Kidney epithelial cell (primary cell): ENCODE measurements around the gene CNTNAP2. TPM values are rescaled to one million over a fixed set of nuclear protein-coding genes. Genes with fewer than 3 reads are reported as not detected.

Experiments used
- DNase-seq: peaks from one replicate; pipeline ENCODE4 v3.0.0-alpha.2; 2010; ENCODE audit warnings: low read depth
- H3K27me3 ChIP-seq: 2 replicates; pipeline ENCODE4 v1.6.0; 2011; ENCODE audit warnings: low read length; ENCODE audit not compliant: control insufficient read depth, insufficient read depth
- H3K36me3 ChIP-seq: 2 replicates; pipeline ENCODE4 v1.5.1; 2011; ENCODE audit warnings: low read length; ENCODE audit not compliant: control insufficient read depth, insufficient read depth
- H3K4me3 ChIP-seq: 2 replicates; pipeline ENCODE4 v1.5.1; 2011; ENCODE audit warnings: low read depth, mild to moderate bottlenecking, control low read depth, low read length
- total RNA-seq: library from RNA; depleted of rRNA; stranded (reverse); fragments of >200 nt; gene quantifications from 2 replicates; pipeline ENCODE4 v1.2.3, GENCODE V29; 2015
- TF ChIP-seq, protein P1 (sequence below): IDR thresholded peaks from 2 replicates; pipeline ENCODE4 v1.5.1; 2011; ENCODE audit warnings: mild to moderate bottlenecking, moderate library complexity, low read length, control low read depth, inconsistent platforms; ENCODE audit not compliant: insufficient read depth, poor library complexity, severe bottlenecking

The CNTNAP2 gene
- total RNA-seq, 1 donor from 2014 or later = 14.0 TPM

DNA sequence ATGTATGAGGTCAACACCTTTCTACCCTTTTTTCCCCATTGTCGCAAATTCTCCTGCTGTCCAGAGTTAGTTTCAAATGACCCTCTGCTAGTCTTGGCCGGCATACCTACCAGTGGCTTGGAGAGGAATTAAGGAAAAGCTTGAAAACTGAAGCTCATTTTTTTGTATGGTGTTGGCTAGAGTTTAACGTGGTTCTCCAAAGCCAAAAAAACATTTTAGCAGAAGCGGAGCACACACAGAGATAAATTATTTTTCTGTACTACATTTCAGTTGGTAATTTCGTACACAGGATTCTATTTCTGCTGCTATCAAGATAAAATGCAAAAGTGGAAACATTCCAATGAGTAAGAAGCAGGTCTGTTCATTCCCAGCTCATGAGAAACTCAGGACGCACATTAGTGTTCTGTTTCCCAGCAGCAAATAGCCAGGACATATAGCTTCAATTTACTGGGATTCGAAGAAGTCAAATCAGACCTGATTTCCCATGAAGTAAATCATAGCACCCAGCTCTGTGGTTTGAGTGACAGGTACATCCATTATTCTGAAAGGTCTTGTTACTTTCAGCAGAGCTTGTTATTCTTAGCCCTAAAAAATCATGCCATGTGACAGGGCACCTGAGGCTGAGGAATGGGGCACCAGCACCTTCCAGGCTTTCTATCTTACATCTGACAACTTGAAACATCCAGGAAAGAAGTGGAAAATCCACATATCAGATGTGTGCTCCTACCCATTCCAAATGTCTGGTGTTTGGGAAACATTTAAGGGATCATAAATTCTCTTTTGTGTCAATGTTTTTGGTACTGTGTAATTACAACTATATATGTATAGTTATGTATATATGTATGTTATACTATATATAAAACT is 2258.0 kb downstream of the CNTNAP2 start:
- TF ChIP-seq, protein P1, sequence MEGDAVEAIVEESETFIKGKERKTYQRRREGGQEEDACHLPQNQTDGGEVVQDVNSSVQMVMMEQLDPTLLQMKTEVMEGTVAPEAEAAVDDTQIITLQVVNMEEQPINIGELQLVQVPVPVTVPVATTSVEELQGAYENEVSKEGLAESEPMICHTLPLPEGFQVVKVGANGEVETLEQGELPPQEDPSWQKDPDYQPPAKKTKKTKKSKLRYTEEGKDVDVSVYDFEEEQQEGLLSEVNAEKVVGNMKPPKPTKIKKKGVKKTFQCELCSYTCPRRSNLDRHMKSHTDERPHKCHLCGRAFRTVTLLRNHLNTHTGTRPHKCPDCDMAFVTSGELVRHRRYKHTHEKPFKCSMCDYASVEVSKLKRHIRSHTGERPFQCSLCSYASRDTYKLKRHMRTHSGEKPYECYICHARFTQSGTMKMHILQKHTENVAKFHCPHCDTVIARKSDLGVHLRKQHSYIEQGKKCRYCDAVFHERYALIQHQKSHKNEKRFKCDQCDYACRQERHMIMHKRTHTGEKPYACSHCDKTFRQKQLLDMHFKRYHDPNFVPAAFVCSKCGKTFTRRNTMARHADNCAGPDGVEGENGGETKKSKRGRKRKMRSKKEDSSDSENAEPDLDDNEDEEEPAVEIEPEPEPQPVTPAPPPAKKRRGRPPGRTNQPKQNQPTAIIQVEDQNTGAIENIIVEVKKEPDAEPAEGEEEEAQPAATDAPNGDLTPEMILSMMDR = no peak
- no peaks in the 10 kb centered on the region for H3K27me3 ChIP-seq
- no peak for DNase-seq
- no peak overlapping the region for H3K4me3 ChIP-seq
- no peaks in the 10 kb centered on the region for H3K36me3 ChIP-seq

DNA sequence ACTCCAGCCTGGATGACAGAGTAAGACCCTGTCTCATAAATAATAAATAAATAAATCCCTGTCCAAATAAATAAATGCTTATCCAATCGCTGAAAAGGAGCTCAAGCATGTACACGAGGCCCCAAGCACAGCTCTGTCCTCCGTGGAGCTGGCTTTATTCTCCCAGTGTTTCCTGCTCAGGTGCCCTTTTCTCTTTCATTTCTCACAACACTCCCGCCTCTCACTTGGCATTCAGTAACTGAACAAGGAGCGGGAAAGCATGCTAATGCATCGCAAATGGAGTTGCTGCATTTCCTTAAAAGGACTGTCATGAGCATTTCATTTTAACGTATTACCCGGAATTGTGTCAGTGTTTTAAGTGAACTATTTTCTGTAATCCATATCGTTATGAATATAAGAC is 2263.1 kb downstream of the CNTNAP2 start:
- TF ChIP-seq, protein P1 = no peak
- Histone ChIP-seq H3K27me3 (no peaks in the 10 kb centered on the region), H3K36me3 (no peaks in the 10 kb centered on the region), H3K4me3 (no peak overlapping the region)
- no peak for DNase-seq

DNA sequence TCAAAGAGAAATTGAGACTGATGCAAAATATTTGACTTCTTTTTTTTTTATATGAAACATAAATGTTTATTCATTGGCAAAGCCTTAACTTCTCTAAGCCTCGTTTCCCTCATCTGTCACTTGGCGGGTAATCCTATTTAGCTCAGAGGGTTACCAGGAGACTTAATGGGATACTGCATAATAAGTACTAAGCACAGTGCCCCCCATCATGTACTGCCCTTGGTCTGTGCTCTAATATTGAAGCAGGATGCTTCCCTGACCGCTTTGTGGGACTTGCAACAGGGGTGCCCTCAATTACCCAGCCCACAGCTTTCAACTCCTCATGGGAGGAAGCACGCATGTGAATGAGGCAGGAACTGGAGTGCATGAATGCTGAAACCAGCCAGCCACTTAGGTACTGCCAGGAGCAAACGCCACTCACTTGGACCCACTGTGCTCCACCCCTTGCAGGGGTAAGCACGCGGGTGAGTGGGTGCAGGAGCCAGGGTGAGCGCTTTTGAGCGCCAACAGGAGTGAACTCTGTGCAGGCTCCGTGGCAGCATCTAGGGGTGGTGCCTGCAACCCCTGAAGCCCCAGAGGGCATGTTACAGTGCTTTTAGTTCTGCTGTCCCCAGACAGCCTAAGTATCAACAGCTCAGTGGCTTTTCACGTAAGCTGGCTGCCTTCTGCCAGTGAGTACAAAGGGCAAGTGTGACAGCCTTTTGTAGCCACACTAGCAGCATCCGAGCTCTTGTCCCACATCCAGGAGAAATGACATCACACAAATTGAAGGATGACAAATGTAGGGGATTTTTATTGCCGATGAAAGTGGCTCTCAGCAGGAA is 2264.2 kb downstream of the CNTNAP2 start:
- H3K27me3 ChIP-seq = no peaks in the 10 kb centered on the region
- TF ChIP-seq, protein P1 = no peak
- DNase-seq = no peak

DNA sequence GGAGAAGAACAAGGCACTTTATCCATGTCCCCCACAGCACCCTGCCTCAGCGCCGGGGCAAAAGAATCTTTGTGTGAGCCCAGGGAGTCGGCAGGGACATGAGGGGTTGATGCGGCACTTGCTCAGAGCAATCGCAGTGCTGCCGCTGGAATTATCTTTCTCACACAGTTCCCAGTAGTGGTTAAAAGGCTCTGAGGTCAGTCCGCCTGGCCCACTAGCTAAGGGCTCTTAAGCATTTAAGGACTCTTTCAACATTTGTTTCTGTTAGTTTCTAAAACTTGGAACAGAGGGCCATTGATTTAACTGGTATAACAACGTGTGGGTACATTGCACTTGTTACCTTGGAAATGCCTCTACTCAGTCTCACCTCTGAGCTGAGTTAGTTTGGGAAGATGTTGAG is 2266.0 kb downstream of the CNTNAP2 start:
- H3K27me3 ChIP-seq = no peaks in the 10 kb centered on the region
- no peak for DNase-seq
- no peak overlapping the region for H3K4me3 ChIP-seq
- TF ChIP-seq, protein P1 = no peak
- no peaks in the 10 kb centered on the region for H3K36me3 ChIP-seq

More for the DNA sequence above, 2264.2 kb downstream of the CNTNAP2 start:
- Histone ChIP-seq H3K4me3 (no peak overlapping the region), H3K36me3 (no peaks in the 10 kb centered on the region)

DNA sequence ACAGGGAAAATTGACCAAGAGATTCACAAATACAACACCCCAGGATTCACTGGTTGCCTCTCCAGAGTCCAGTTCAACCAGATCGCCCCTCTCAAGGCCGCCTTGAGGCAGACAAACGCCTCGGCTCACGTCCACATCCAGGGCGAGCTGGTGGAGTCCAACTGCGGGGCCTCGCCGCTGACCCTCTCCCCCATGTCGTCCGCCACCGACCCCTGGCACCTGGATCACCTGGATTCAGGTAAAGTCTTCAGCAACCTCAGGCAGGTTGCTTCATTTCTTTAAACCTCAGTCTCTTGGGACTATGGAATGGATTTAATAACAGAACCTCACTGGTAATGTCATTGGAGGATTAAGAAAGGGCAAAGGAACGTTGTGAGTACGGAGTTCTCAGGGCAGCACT is 2267.1 kb downstream of the CNTNAP2 start:
- Histone ChIP-seq H3K36me3 (no peaks in the 10 kb centered on the region), H3K27me3 (no peaks in the 10 kb centered on the region), H3K4me3 (no peak overlapping the region)
- TF ChIP-seq, protein P1 = no peak
- no peak for DNase-seq
